Activated CD4-positive, CD25-positive, alpha-beta regulatory T cell treated with anti-CD3 and anti-CD28 coated beads, Interleukin-2, amount 50 U/mL, for 24 hours (primary cell): ENCODE results near the gene RC3H1.
"Not testable (repeated sequence)": the region's sequence is repeated elsewhere in the genome, so short reads cannot be mapped to it uniquely, and the experiment has no call there.

ENCODE experiments used
- ATAC-seq, 2 donors: fragments of 150-1000 bp; cut with Tn5 transposase; one replicate each; pipeline ENCODE4 v1.10.0; 2021; ENCODE audit warnings: mild to moderate bottlenecking in 1 of 2, moderate library complexity in 1 of 2

Gene RC3H1

GRCh38 chr1:174022080-174022975 is at the start of gene RC3H1:
TSS of gene RC3H1 (minus strand) at chr1:174022357. CDS start at chr1:173992985, 29,372 bp downstream.
- ATAC-seq = peak; percentile 91

- ATAC-seq = no peak
These were observed 48.5 kb upstream of the RC3H1 start for GRCh38 chr1:174070614-174071013.

GRCh38 chr1:174068000-174068399 is 45.8 kb upstream of the RC3H1 start:
- ATAC-seq = no peak

GRCh38 chr1:174060090-174060489 is 37.9 kb upstream of the RC3H1 start:
- no peak for ATAC-seq

GRCh38 chr1:174058624-174059023 is 36.5 kb upstream of the RC3H1 start:
- ATAC-seq = no peak

GRCh38 chr1:174056609-174057008 is 34.5 kb upstream of the RC3H1 start:
- ATAC-seq = not testable (repeated sequence)

GRCh38 chr1:174055797-174056196 is 33.6 kb upstream of the RC3H1 start:
- ATAC-seq = not testable (repeated sequence)

GRCh38 chr1:174053826-174054225 is 31.7 kb upstream of the RC3H1 start:
- no peak for ATAC-seq

- ATAC-seq = no peak
These were observed 30.5 kb upstream of the RC3H1 start for GRCh38 chr1:174052621-174053020.

GRCh38 chr1:174051956-174052355 is 29.8 kb upstream of the RC3H1 start:
- ATAC-seq = no peak

- no peak for ATAC-seq
These were observed 27.4 kb upstream of the RC3H1 start for GRCh38 chr1:174049514-174049913.

- ATAC-seq = peak; percentile 55 to 79
These were observed 22.5 kb upstream of the RC3H1 start for GRCh38 chr1:174044418-174045222.

GRCh38 chr1:174042509-174042908 is 20.4 kb upstream of the RC3H1 start:
- ATAC-seq = not testable (repeated sequence)

GRCh38 chr1:174041369-174041768 is 19.2 kb upstream of the RC3H1 start:
- ATAC-seq = no peak

GRCh38 chr1:174040387-174040786 is 18.2 kb upstream of the RC3H1 start:
- ATAC-seq = no peak

- no peak for ATAC-seq
These were observed 16.9 kb upstream of the RC3H1 start for GRCh38 chr1:174039027-174039426.

- ATAC-seq = no peak
These were observed 14.6 kb upstream of the RC3H1 start for GRCh38 chr1:174036798-174037197.

- no peak for ATAC-seq
These were observed 14.0 kb upstream of the RC3H1 start for GRCh38 chr1:174036204-174036603.

GRCh38 chr1:174032671-174033222 is 10.6 kb upstream of the RC3H1 start:
- ATAC-seq = no peak

GRCh38 chr1:174031099-174031498 is 8.9 kb upstream of the RC3H1 start:
- no peak for ATAC-seq

GRCh38 chr1:174028495-174028894 is 6.3 kb upstream of the RC3H1 start:
- no peak for ATAC-seq

- ATAC-seq = no peak
These were observed 1.3 kb upstream of the RC3H1 start for GRCh38 chr1:174023440-174023839.

- no peak for ATAC-seq
These were observed 770 bp upstream of the RC3H1 start for GRCh38 chr1:174022976-174023277.
